Endothelial cell of umbilical vein (primary cell): ENCODE results near the gene SPTLC3.

ENCODE experiments used
- EZH2 ChIP-seq: IDR thresholded peaks from 2 replicates; pipeline ENCODE4 v1.6.1; 2012; ENCODE audit warnings: borderline replicate concordance, low read depth, mild to moderate bottlenecking, moderate library complexity, low read length, inconsistent platforms; ENCODE audit not compliant: severe bottlenecking
- MAX ChIP-seq: IDR thresholded peaks from 2 replicates; pipeline ENCODE4 v1.6.1; 2011; ENCODE audit not compliant: insufficient read depth, insufficient read length

- TF ChIP-seq MAX (no peak), EZH2 (no peak)
Observed at GRCh38 chr20:12966468-12967085, 42.2 kb upstream of the SPTLC3 start.
